NCI-H748 treated with DMSO at 0.1 percent for 48 hours (cell line): ENCODE measurements around the gene DAP.

ENCODE experiments used
- DNase-seq: peaks from one replicate; lab custom pipeline; 2025; lab: John Stamatoyannopoulos, UW

The DAP gene

GRCh38 chr5:10709409-10709808 is 51.6 kb downstream of the DAP start:
- DNase-seq = no peak

- DNase-seq = no peak
Measured at GRCh38 chr5:10708189-10708944, 52.7 kb downstream of the DAP start.

- DNase-seq = no peak
Measured at GRCh38 chr5:10707198-10708142, 53.6 kb downstream of the DAP start.

GRCh38 chr5:10706326-10706725 is 54.7 kb downstream of the DAP start:
- DNase-seq = no peak

GRCh38 chr5:10705747-10706146 is 55.3 kb downstream of the DAP start:
- no peak for DNase-seq

- no peak for DNase-seq
Measured at GRCh38 chr5:10704949-10705621, 55.9 kb downstream of the DAP start.

- DNase-seq = no peak
Measured at GRCh38 chr5:10703676-10704075, 57.4 kb downstream of the DAP start.

- no peak for DNase-seq
Measured at GRCh38 chr5:10702911-10703491, 58.0 kb downstream of the DAP start.

GRCh38 chr5:10702040-10702629 is 58.9 kb downstream of the DAP start:
- DNase-seq = no peak

- peak; percentile 18 for DNase-seq
Measured at GRCh38 chr5:10701567-10702039, 59.4 kb downstream of the DAP start.

- DNase-seq = no peak
Measured at GRCh38 chr5:10700516-10700915, 60.5 kb downstream of the DAP start.

GRCh38 chr5:10699987-10700386 is 61.0 kb downstream of the DAP start:
- DNase-seq = no peak

- no peak for DNase-seq
Measured at GRCh38 chr5:10699281-10699874, 61.7 kb downstream of the DAP start.

GRCh38 chr5:10695759-10696543 is 65.1 kb downstream of the DAP start:
- DNase-seq = no peak

GRCh38 chr5:10695055-10695649 is 65.9 kb downstream of the DAP start:
- peak; percentile 72 for DNase-seq

- DNase-seq = no peak
Measured at GRCh38 chr5:10691826-10692785, 68.9 kb downstream of the DAP start.

- DNase-seq = no peak
Measured at GRCh38 chr5:10690460-10691440, 70.3 kb downstream of the DAP start.
